Cerebellar cortex (tissue), 1 donor: Measurements from ENCODE around the gene RLN2.
"Not testable (repeated sequence)": the region's sequence is repeated elsewhere in the genome, so short reads cannot be mapped to it uniquely, and the experiment has no call there.

Experiments
- DNase-seq: peaks from one replicate; pipeline ENCODE4 v3.0.0-alpha.2; 2015; ENCODE audit warnings: low spot score

RLN2 gene, protein sequence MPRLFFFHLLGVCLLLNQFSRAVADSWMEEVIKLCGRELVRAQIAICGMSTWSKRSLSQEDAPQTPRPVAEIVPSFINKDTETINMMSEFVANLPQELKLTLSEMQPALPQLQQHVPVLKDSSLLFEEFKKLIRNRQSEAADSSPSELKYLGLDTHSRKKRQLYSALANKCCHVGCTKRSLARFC

DNA sequence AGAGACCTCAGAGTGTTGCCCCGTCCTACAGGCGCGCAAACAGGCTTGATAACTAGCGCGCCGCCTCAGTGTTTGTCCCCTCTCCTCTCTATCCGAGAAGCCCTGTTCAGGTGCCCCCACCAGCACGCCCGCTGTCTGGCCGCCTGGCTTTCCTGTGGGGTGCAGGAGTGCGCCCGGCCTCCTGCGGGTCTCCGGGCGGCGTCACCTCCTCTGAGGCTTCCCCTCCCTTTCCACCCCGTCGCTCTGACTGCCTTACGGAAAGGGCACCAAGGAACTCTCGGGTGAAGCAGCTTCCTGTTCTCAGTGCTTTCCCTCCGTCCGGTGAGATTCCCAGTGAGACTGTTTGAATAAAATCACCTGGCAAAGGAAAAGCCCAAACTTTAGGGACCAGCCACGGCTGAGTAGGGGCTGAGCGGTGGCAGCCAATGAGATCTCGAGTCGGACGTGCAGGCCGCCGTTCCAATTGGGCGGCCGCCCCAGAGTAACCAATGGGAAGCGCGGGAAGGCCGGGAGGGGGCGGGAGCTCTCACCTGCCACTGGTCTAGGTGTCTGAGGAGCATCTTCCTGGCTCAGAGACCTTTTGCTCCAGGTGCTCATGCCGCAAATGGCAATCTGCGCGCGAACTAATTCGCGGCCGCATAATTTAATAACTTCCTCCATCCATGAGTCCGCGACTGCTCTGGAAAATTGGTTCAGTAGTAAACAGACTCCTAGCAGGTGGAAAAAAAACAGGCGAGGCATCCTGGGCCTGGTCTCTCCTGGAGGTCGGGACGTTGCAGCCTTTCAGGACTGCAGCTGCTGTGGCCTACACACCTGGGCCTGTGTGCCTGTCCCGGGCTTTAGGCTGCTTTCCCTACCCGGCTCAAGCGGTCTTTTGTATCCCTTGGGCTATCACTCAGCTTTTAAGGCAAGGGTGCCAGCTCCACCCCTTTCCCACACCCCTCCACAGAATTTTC is at the start of gene RLN2:
TSS of gene RLN2 (minus strand) at position 877 of the 956 bp plus-strand sequence. CDS start at position 741, 136 bp downstream.
- peak; percentile 28 for DNase-seq

DNA sequence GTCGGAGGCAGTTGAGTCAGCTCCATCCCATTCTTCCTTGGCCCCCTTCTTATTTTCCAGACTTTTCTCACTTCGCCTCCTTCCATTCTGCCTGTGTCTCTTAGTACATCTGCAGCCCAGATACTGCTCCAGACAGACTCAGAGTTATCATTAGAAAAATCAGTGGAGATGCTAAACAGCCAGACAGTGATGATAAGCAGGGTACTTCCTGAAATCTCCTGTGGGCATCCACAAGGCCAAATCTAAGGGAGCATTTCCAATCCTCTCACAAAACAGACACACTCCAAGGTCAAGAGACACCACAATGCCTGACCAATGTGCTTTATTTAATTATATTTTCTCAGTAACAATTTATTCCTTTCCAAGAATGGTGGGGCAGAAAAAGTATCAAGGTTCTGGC is 49.7 kb upstream of the RLN2 start:
- no peak for DNase-seq

DNA sequence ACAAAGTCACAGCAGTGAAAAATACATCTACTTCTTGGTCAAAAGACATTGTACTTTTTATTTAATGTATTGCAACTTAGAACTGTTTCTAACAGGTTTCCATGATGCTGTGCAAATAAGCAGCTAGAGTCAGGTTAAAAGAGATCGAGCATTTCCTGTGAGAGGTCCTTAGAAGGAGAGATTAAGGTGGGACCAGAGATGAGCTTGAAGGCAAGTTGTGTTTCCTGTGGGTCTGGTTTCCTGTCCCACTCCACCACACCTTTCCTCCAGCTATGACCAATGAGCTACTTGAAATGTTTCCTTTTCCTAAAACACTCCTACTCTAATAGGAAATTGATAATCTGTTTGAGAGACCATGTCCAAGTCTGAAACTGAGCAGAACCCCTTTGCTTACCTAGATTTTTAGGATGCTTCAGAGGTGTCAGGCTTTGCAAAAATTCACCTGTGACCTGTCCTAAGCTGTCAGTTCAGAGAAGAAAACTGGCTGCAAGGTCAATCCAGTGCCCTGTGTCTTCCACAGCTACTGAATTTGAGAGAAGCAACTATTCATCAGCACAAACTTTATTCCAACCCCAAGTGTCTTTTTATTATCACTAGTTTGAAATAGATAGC is 48.2 kb upstream of the RLN2 start:
- DNase-seq, result no peak

DNA sequence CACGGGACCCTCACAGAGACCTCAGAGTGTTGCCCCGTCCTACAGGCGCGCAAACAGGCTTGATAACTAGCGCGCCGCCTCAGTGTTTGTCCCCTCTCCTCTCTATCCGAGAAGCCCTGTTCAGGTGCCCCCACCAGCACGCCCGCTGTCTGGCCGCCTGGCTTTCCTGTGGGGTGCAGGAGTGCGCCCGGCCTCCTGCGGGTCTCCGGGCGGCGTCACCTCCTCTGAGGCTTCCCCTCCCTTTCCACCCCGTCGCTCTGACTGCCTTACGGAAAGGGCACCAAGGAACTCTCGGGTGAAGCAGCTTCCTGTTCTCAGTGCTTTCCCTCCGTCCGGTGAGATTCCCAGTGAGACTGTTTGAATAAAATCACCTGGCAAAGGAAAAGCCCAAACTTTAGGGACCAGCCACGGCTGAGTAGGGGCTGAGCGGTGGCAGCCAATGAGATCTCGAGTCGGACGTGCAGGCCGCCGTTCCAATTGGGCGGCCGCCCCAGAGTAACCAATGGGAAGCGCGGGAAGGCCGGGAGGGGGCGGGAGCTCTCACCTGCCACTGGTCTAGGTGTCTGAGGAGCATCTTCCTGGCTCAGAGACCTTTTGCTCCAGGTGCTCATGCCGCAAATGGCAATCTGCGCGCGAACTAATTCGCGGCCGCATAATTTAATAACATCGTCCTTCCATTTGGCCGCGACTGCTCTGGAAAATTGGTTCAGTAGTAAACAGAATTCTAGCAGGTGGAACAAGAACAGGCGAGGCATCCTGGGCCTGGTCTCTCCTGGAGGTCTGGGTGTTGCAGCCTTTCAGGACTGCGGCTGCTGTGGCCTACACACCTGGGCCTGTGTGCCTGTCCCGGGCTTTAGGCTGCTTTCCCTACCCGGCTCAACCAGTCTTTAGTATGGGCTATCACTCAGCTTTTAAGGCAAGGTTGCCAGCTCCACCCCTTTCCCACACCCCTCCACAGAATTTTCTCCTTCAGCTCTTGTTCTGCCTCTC is 34.8 kb upstream of the RLN2 start, which contains the start of gene RLN1:
TSS of gene RLN1 (minus strand) at position 885 of the 990 bp plus-strand sequence. CDS start at position 755, 130 bp downstream.
- DNase-seq, result peak; percentile 24

DNA sequence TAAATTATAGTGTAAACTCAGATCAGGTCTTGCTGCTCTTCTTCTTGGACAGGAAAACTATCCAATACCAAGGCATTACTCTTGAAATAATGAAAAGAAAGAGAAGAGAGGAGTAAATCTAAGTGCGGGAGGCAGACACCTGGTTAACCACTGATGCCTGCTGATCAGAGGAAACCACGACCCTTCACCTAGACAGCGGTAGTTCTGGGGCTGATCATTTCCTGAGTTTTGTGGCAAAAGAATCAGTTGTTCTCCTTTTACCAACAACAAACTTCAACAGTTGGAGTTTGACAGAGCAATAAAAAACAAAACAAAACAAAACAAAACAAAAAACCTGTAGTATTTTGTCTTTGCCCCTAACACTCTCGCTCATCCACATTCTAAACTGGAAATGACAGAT is 32.2 kb upstream of the RLN2 start:
- no peak for DNase-seq

DNA sequence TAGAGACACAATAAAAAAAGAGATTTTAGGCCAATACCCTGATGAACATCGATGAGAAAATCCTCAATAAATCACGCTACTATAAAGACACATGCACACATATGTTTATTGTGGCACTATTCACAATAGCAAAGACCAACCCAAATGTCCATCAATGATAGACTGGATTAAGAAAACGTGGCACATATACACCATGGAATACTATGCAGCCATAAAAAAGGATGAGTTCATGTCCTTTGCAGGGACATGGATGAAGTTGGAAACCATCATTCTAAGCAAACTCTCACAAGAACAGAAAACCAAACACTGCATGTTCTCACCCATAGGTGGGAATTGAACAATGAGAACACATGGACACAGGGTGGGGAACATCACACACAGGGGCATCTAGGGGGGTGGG is 26.8 kb upstream of the RLN2 start:
- DNase-seq, result not testable (repeated sequence)

DNA sequence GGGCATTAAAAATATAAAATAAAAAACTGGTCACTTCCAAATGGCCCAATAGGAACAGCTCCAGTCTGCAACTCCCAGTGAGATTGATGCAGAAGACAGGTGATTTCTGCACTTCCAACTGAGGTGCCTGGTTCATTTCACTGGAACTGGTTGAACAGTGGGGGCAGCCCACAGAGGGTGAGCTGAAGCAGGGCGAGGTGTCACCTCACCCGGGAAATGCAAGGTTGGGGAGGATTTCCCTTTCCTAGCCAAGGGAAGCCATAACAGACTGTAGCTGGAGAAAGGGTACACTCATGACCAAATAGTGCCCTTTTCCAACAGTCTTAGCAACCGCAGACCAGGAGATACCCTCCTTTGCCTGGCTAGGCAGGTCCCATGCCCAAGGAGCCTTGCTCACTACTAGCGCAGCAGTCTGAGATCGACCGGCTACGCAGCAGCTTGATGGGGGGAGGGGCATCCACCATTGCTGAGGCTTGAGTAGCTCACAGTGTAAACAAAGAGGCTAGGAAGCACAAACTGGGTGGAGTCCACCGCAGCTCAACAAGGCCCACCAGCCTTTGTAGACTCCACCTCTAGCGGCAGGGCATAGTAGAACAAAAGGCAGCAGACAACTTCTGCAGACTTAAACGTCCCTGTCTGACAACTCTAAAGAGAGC is 22.5 kb upstream of the RLN2 start:
- no peak for DNase-seq

DNA sequence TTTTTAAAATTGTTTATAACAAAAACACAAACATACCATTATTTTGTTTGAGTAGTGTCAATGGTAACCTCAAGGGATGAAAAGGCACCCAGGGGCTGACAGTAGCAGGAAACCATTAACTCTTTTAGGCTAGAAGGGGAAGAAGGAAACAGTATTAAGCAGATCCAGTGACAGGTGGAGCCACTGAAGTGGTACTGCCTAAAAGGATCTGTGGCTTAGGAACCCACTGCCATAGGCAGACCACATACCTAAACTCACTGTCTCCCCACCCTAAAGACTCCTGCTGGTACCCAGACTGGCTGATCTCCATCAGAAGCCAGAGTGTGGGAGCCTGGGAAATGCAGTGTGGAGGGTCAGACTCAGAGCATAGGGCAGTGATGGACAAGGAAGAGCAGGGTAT is 21.7 kb upstream of the RLN2 start:
- no peak for DNase-seq

DNA sequence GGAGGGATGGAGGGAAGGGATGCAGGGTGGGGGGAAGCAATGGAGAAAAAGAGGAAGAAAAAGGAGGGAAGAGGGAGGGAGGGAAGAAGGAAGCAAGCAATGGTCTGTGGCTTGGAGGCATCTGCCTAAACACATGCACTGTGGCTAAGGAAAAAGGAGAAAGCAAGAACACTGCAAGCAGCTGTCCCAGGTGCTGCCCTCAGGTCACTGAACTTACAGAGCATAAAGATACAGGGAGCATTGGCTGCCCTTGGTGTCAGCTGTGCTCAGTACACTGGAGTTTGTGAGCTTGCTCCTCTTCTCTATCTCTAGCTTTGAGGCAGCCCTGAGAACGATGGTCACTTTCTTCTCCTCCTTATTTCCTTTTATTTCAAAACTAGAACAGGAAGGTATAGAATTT is 17.1 kb upstream of the RLN2 start:
- not testable (repeated sequence) for DNase-seq

DNA sequence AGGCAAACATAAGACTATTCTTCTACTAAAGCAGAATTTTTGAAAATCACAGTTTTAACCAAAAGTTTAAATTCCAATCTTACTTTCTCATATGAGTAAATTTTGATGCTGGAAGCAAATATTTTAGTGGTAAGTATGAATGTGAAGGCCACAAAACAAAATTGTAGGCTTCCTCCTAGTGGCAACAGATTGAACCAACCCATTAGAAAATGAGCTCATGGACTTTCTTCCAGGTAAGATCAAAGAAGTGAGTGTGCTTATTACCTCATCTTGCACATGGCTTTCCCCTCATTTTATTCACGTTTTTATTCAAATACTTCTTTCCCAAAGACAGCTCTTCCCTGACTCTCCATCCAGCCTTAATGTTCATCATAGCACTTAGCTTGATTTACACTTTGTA is 16.5 kb upstream of the RLN2 start:
- DNase-seq, result no peak

DNA sequence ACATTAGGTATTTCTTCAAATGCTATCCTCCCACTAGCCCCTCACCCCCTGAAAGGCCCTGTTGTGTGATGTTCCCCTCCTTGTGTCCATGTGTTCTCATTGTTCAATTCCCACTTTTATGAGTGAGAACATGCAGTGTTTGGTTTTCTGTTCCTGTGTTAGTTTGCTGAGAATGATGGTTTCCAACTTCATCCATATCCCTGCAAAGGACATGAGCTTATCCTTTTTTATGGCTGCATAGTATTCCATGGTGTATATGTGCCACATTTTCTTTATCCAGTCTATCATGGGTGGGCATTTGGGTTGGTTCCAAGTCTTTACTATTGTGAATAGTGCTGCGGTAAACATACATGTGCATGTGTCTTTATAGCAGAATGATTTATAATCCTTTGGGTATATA is 11.9 kb upstream of the RLN2 start:
- not testable (repeated sequence) for DNase-seq

DNA sequence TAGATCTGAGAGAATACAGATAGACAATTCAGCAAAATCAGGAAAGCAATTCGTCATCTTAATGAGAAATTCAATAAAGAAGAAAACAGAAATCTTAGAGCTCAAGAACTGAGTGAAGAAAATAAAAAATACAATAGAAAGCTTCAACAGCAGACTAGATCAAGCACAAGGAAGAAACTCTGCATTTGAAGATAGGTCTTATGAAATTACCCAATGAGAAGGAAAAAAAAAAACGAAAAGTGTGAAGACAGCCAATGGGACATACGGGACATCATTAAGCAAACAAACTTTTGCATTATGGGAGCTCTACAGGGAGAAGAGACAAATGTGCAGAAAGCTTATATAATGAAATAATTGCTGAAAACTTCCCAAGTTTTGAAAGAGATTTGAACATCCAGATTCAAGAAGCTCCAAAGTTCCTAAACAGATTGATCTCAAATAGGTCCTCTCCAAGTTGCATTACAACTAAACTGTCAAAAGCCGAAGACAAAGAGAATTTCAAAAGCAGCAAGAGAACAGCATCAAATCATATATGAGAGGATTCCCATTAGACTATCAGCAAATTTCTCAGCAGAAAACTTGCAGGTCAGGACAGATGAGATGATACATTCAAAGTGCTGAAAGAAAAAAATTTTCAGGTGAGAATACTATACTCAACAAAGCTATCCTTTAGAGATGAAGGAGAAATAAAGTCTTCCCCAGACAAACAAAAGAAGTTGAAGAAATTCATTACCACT is 10.8 kb upstream of the RLN2 start:
- no peak for DNase-seq

DNA sequence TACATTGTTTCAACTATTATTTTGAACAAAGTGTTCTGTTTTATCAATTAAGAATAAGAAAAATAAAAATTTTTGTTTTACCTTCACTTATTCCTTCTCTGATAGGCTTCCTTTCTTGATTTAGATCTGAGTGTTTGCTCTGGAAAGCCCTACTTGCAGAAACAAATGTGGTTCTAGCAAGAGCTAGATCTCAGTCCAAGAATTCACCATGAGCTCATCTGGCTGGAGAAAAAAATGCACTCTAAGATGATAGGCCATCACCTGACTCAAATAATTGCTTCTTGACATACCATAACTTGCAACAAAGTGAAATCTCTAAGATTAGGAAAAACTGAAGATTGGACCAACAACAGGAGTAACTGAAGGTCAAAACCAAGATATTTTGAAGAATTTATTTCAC is 6.3 kb upstream of the RLN2 start:
- no peak for DNase-seq

DNA sequence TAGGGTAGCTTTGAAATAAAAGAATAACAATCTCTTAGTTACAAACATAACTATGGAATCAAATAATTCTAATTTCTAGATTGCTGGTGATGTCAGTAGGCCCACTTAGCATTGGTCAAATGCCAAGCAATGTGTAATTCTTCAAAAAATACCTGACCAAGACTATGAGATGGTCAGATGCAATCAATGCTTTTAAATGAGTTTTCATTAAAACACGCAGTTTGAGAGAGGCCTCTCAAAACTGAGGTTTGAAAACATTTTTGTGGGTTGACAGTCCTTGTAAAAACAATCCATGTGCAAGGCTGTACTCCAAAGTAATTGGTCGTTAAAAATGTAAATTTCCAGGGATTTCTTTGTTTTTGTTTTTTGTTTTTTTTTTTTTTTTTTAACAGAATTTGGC is 1.2 kb upstream of the RLN2 start:
- no peak for DNase-seq

DNA sequence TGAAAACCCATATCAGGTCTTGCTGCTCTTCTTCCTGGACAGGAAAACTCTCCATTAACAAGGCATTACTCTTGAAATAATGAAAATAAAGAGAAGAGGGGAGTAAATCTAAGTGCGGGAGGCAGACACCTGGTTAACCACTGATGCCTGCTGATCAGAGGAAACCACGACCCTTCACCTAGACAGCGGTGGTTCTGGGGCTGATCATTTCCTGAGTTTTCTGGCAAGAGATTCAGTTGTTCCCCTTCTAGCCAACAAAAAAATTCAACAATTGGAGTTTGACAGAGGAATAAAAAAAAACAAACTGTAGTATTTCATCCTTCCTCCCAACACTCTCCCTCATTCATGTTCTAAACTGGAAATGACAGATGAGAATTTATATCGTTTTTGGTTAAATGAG is 3.0 kb downstream of the RLN2 start:
- DNase-seq, result no peak

DNA sequence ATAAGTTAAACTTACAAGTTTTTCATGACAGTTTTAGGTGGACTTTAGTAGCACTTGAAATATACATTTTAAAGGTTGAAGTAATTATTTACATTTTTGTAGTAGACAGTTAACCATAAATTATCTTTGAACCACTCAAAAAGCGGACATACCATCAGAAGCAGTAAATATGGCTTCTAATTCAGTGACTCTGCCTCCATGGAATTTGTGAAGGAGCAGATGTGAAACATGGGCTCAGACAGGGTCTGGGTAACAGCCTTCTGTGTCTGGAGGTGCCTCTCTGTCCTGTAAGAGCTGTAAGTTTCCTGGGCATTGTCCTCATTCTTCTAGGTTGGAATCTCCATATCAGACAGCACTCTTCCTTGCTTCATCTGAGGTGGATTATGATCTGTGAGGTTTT is 12.4 kb downstream of the RLN2 start:
- DNase-seq, result no peak

DNA sequence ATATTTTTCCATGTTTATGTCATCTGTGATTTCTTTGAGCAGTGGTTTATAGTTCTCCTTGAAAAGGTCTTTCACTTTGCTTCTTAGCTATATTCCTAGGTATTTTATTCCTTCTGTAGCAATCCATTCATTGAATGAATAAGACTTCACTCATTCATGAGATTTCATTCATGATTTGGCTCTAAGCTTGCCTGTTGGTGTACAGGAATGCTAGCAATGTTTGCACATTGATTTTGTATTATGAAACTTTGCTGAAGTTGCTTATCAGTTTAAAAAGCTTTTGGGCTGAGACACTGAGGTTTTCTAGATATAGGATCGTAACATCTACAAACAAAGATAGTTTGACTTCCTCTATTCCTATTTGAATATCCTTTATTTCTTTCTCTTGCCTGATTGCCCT is 15.9 kb downstream of the RLN2 start:
- no peak for DNase-seq

DNA sequence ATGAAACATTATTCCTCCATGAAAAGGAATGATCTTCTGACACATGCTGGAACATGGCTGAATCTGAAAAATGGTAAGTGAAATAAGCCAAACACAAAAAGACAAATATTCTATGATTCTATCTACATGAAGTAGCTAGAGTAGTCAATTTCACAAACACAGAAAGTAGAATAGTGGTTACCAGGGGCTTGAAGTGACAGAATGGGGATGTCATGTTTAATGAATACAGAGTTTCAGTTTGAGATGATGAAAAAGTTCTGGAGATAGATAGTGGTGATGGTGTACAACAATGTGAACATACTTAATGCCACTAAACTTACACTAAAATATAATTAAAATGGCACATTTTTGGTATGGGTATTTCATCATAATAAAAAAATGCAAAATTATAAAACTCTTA is 18.3 kb downstream of the RLN2 start:
- DNase-seq, result no peak

DNA sequence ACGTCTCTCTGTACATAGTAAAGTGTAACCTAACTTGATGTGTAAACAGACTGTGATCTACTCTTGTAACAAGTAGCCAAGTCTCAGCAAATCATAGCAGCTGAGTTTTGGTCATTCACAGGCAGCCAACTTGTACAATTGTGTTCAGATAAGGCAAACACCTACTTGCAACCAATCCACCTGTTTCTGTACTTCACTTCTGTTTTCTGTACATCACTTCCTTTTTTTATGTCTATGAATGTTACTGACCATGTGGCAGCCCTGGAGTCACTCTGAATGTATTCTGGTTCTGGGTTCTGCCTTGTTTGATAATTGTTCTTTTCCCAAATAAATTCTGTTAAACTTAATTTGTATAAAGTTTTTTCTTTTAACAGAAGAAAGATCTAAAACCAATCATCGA is 26.0 kb downstream of the RLN2 start:
- no peak for DNase-seq

DNA sequence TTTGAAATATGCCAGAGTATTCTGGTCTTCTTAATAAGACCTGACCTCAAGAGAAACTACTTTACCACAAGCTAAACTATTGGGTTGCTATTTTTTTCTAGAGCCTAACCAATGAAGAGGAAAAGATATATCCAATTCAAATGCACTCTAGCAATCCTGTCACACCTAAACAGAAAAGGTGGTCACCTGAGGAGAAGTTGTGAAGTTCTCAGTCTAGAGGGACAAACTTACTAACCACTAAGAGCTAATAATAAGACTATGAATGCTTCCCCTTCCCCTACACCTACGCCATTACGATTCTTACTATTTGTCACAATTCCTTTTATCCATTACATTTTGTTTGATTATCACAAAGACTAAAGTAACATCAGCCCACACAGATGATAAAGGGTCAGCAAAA is 29.7 kb downstream of the RLN2 start:
- DNase-seq, result no peak
